Breast epithelium (tissue), 4 donors: Measurements from ENCODE around the gene ANO3. TPM values are rescaled to one million over a fixed set of nuclear protein-coding genes. Genes with fewer than 3 reads are reported as not detected.

ENCODE experiments used
- DNase-seq, 2 donors: peaks; one replicate each; pipeline ENCODE4 v3.0.0-alpha.2; 2019; ENCODE audit warnings: low spot score in 2 of 2
- H3K27ac ChIP-seq, 2 donors: fragments of 200-600 bp; sonication (generic) in 1 of 2; one replicate each; pipeline ENCODE4 v1.5.1; 2016 to 2019; ENCODE audit warnings: mild to moderate bottlenecking in 1 of 2
- H3K27me3 ChIP-seq, 2 donors: fragments of 200-600 bp; sonication (generic) in 1 of 2; one replicate each; pipeline versions ENCODE4 v1.5.1 to v1.6.0; 2017 to 2019; ENCODE audit warnings: control low read depth in 1 of 2, mild to moderate bottlenecking in 1 of 2
- H3K36me3 ChIP-seq: fragments of 200-600 bp; one replicate; pipeline ENCODE4 v1.5.1; 2019
- H3K4me1 ChIP-seq, 2 donors: fragments of 200-600 bp; sonication (generic); one replicate each; pipeline ENCODE4 v1.5.1; 2016 to 2019; ENCODE audit warnings: control low read depth in 1 of 2
- H3K4me3 ChIP-seq, 3 donors: fragments of 200-600 bp; sonication (generic); 1 replicate in 2 of 3; 2 replicates in 1 of 3; pipeline ENCODE4 v1.5.1; 2016 to 2019; ENCODE audit warnings: mild to moderate bottlenecking in 3 of 3, moderate library complexity in 2 of 3
- H3K9me3 ChIP-seq, 2 donors: fragments of 200-600 bp; sonication (generic) in 1 of 2; one replicate each; pipeline ENCODE4 v1.5.1; 2016 to 2019; ENCODE audit warnings: control low read depth in 1 of 2
- CTCF ChIP-seq, 3 donors: fragments of 450-650 bp; IDR thresholded peaks; one replicate each; pipeline ENCODE4 v1.5.1; 2016 to 2017; ENCODE audit warnings: antibody characterized with exemption in 3 of 3, mild to moderate bottlenecking in 3 of 3, moderate library complexity in 3 of 3
- POLR2A ChIP-seq: fragments of 450-650 bp; IDR thresholded peaks from one replicate; pipeline ENCODE4 v1.6.1; 2016; ENCODE audit warnings: antibody characterized with exemption, mild to moderate bottlenecking, moderate library complexity
- POLR2AphosphoS5 ChIP-seq, 3 donors: sonication (generic); formaldehyde crosslinking; IDR thresholded peaks; one replicate each; pipeline ENCODE4 v1.6.1; 2017; ENCODE audit warnings: antibody characterized with exemption in 3 of 3
- intact Hi-C: fragments of 100-400 bp; cut with DNase I; formaldehyde crosslinking; loops from one replicate; pipeline ENCODE4 v1.15.1; 2023; ENCODE audit warnings: low total_unique reads
- total RNA-seq, 3 donors: library from RNA; depleted of rRNA; stranded (reverse); fragments of >200 nt; gene quantifications; one replicate each; pipeline ENCODE4 v1.1.0, GENCODE V29; 2016

ANO3 gene
- total RNA-seq, 3 donors from 2014 or later: 0.29 to 9.0 (median 0.66) TPM

GRCh38 chr11:26474401-26474800, 142.5 kb downstream of the ANO3 start:
- H3K4me3 ChIP-seq: no peak overlapping the region
- intact Hi-C loops: no loop called here
- no peaks in the 10 kb centered on the region for H3K36me3 ChIP-seq
- TF ChIP-seq POLR2A: no peak
- no peak for TF ChIP-seq POLR2AphosphoS5 (IDR thresholded peaks at IDR 0.05)
- TF ChIP-seq CTCF (IDR thresholded peaks at IDR 0.05): no peak
- H3K9me3 ChIP-seq: no peaks in the 10 kb centered on the region
- no peaks in the 10 kb centered on the region for H3K4me1 ChIP-seq
- H3K27ac ChIP-seq: no peak overlapping the region
- no peak for DNase-seq
- H3K27me3 ChIP-seq: no peaks in the 10 kb centered on the region

GRCh38 chr11:26477396-26477795, 145.5 kb downstream of the ANO3 start:
- no peak for TF ChIP-seq POLR2A
- no peak for TF ChIP-seq POLR2AphosphoS5 (IDR thresholded peaks at IDR 0.05)
- TF ChIP-seq CTCF (IDR thresholded peaks at IDR 0.05): no peak
- intact Hi-C loops: no loop called here
- Histone ChIP-seq H3K9me3 (no peaks in the 10 kb centered on the region), H3K27me3 (no peaks in the 10 kb centered on the region), H3K36me3 (no peaks in the 10 kb centered on the region), H3K4me3 (no peak overlapping the region), H3K4me1 (no peaks in the 10 kb centered on the region), H3K27ac (no peak overlapping the region)
- DNase-seq: no peak

- no peaks in the 10 kb centered on the region for H3K27me3 ChIP-seq
- TF ChIP-seq POLR2AphosphoS5 (IDR thresholded peaks at IDR 0.05): no peak
- TF ChIP-seq POLR2A: no peak
- no peak for TF ChIP-seq CTCF (IDR thresholded peaks at IDR 0.05)
- H3K27ac ChIP-seq: no peak overlapping the region
- no peak for DNase-seq
- H3K36me3 ChIP-seq: no peaks in the 10 kb centered on the region
- no peaks in the 10 kb centered on the region for H3K9me3 ChIP-seq
- intact Hi-C loops: no loop called here
- H3K4me1 ChIP-seq: no peaks in the 10 kb centered on the region
- H3K4me3 ChIP-seq: no peak overlapping the region
Measured at GRCh38 chr11:26478710-26479109, 146.8 kb downstream of the ANO3 start.

- intact Hi-C loops: loop anchor here (10.0 kb wide), 1 partner anchor 1355 kb away; no protein-coding TSS in a partner anchor
- DNase-seq: no peak
- TF ChIP-seq CTCF (IDR thresholded peaks at IDR 0.05) (no peak), POLR2AphosphoS5 (IDR thresholded peaks at IDR 0.05) (no peak), POLR2A (no peak)
Measured at GRCh38 chr11:26480041-26480440, 148.1 kb downstream of the ANO3 start.

GRCh38 chr11:26483108-26483507, 151.2 kb downstream of the ANO3 start:
- Histone ChIP-seq H3K27me3 (no peaks in the 10 kb centered on the region), H3K4me1 (no peaks in the 10 kb centered on the region), H3K36me3 (no peaks in the 10 kb centered on the region), H3K9me3 (no peaks in the 10 kb centered on the region), H3K4me3 (no peak overlapping the region), H3K27ac (no peak overlapping the region)
- no peak for TF ChIP-seq POLR2AphosphoS5 (IDR thresholded peaks at IDR 0.05)
- TF ChIP-seq POLR2A: no peak
- TF ChIP-seq CTCF (IDR thresholded peaks at IDR 0.05): no peak
- intact Hi-C loops: loop anchor here (10.0 kb wide), 1 partner anchor 1358 kb away; no protein-coding TSS in a partner anchor
- DNase-seq: no peak

More at GRCh38 chr11:26480041-26480440, 148.1 kb downstream of the ANO3 start:
- H3K27ac ChIP-seq: no peak overlapping the region
- no peaks in the 10 kb centered on the region for H3K4me1 ChIP-seq
- H3K9me3 ChIP-seq: no peaks in the 10 kb centered on the region
- H3K27me3 ChIP-seq: no peaks in the 10 kb centered on the region
- H3K36me3 ChIP-seq: no peaks in the 10 kb centered on the region
- no peak overlapping the region for H3K4me3 ChIP-seq
